Adrenal gland (tissue), 5 donors: ENCODE measurements around the gene GPR35.

Source experiments
- CTCF ChIP-seq, 6 experiments: fragments of 450-650 bp in 4 of 6; fragments of 200-600 bp in 2 of 6; sonication (generic) in 1 of 6; IDR thresholded peaks; 1 replicate in 5 of 6; 2 replicates in 1 of 6; pipeline versions ENCODE4 v1.5.1 to v1.8.0; 2016 to 2021; ENCODE audit warnings: antibody characterized with exemption in 6 of 6, mild to moderate bottlenecking in 2 of 6, moderate library complexity in 1 of 6
- POLR2A ChIP-seq, 2 donors: fragments of 450-650 bp; IDR thresholded peaks; one replicate each; pipeline ENCODE4 v1.6.1; 2017; ENCODE audit warnings: antibody characterized with exemption in 2 of 2, mild to moderate bottlenecking in 2 of 2, moderate library complexity in 1 of 2
- donor health status: DM: no; HTN: no; CAD: no.

GRCh38 chr2:240597054-240597418 is 28.2 kb upstream of the GPR35 start:
- TF ChIP-seq POLR2A (IDR thresholded peaks at IDR 0.05) (no peak), CTCF (IDR thresholded peaks at IDR 0.05) (no peak)
